HCT116 (cell line): ENCODE data around the gene ARHGAP28. TPM values are rescaled to one million over a fixed set of nuclear protein-coding genes. Genes with fewer than 3 reads are reported as not detected.

Experiments
- ATAC-seq: fragments of 200-7000 bp; cut with Tn5 transposase; 2 replicates; pipeline ENCODE4 v1.9.1; 2020; ENCODE audit warnings: mild to moderate bottlenecking, moderate library complexity
- BruUV-seq: library from RNA; stranded (reverse); fragments of 400-500 nt; replicated peaks from 2 replicates; lab custom pipeline; 2021; lab: Mats Ljungman, UMichigan
- CTCF ChIA-PET: fragments of 300-600 bp; sonication (Branson Sonifier 250); formaldehyde crosslinking; loops from one replicate; lab custom pipeline; 2021; ENCODE audit warnings: antibody characterized with exemption; lab: Charles Lee
- POLR2A ChIA-PET: fragments of 300-600, 350-600 bp; sonication (Branson Sonifier 250); formaldehyde crosslinking; loops from one replicate; lab custom pipeline; 2021; ENCODE audit warnings: antibody characterized with exemption; lab: Charles Lee
- RAD21 ChIA-PET, 2 experiments: fragments of 300-600 bp; sonication (Branson Sonifier 250); formaldehyde crosslinking; loops; one replicate each; lab custom pipeline; 2023; ENCODE audit warnings: low total read pairs in 2 of 2; ENCODE audit not compliant: uncharacterized antibody in 2 of 2, unreplicated experiment in 2 of 2, low non-redundant PET in 1 of 2; lab: Charles Lee
- DNase-seq: peaks from one replicate; pipeline ENCODE4 v3.0.0-alpha.2; 2010; ENCODE audit warnings: low read depth, low spot score
- H2AFZ ChIP-seq: fragments of 200-600 bp; shearing (Covaris generic), sonication (generic); 2 replicates; pipeline ENCODE4 v1.6.1; 2017; ENCODE audit warnings: low read depth, mixed run types, mixed read lengths, antibody characterized with exemption, low read length; ENCODE audit not compliant: poor library complexity, severe bottlenecking
- H3K27ac ChIP-seq: 2 replicates; pipeline ENCODE4 v1.5.1; 2012; ENCODE audit warnings: low read depth, low read length
- H3K27me3 ChIP-seq: fragments of 200-600 bp; sonication (generic); 2 replicates; pipeline ENCODE4 v1.6.1; 2016; ENCODE audit warnings: mixed run types, low read length, mixed read lengths; ENCODE audit not compliant: insufficient read depth
- H3K36me3 ChIP-seq, 2 experiments: fragments of 200-500 bp in 1 of 2; fragments of 200-600 bp in 1 of 2; sonication (Bioruptor generic) in 1 of 2; sonication (generic) in 1 of 2; 2 replicates each; pipeline versions ENCODE4 v1.5.1 to v1.6.1; 2014 to 2016; ENCODE audit warnings: low read length in 2 of 2, inconsistent platforms in 1 of 2, mixed read lengths in 1 of 2, mixed run types in 1 of 2; ENCODE audit not compliant: insufficient read depth in 2 of 2, control insufficient read depth in 1 of 2
- H3K4me1 ChIP-seq, 2 experiments: fragments of 200-600 bp in 1 of 2; sonication (generic) in 1 of 2; 2 replicates each; pipeline versions ENCODE4 v1.5.1 to v1.6.1; 2012 to 2017; ENCODE audit warnings: low read length in 2 of 2, inconsistent platforms in 1 of 2, mild to moderate bottlenecking in 1 of 2, mixed read lengths in 1 of 2, mixed run types in 1 of 2, moderate library complexity in 1 of 2; ENCODE audit not compliant: insufficient read depth in 2 of 2, control insufficient read depth in 1 of 2
- H3K4me2 ChIP-seq: fragments of 200-600 bp; sonication (generic); 2 replicates; pipeline ENCODE4 v1.6.1; 2017; ENCODE audit warnings: mixed run types, low read length, mixed read lengths
- H3K4me3 ChIP-seq, 2 experiments: fragments of 200-600 bp in 1 of 2; sonication (generic) in 1 of 2; replicated peaks in 1 of 2; 2 replicates each; pipeline ENCODE4 v1.5.1; 2011 to 2016; ENCODE audit warnings: low read length in 2 of 2, control low read depth in 1 of 2, low read depth in 1 of 2, mild to moderate bottlenecking in 1 of 2, mixed read lengths in 1 of 2, mixed run types in 1 of 2
- H3K79me2 ChIP-seq: fragments of 200-600 bp; sonication (generic); 2 replicates; pipeline ENCODE4 v1.6.1; 2017; ENCODE audit warnings: mild to moderate bottlenecking, mixed run types, low read length, moderate library complexity, mixed read lengths; ENCODE audit not compliant: insufficient read depth
- H3K9ac ChIP-seq: fragments of 200-600 bp; sonication (generic); 2 replicates; pipeline ENCODE4 v1.6.1; 2016; ENCODE audit warnings: low read length, mixed read lengths
- H3K9me2 ChIP-seq: fragments of 200-600 bp; sonication (generic), shearing (Covaris generic); 2 replicates; pipeline ENCODE4 v1.6.1; 2017; ENCODE audit warnings: mixed run types, mild to moderate bottlenecking, moderate library complexity; ENCODE audit not compliant: insufficient read depth
- H3K9me3 ChIP-seq, 2 experiments: fragments of 200-500 bp in 1 of 2; fragments of 200-600 bp in 1 of 2; sonication (Bioruptor generic) in 1 of 2; sonication (generic) in 1 of 2; 2 replicates each; pipeline ENCODE4 v1.6.1; 2014 to 2017; ENCODE audit warnings: low read length in 2 of 2, mixed read lengths in 2 of 2, inconsistent platforms in 1 of 2, low read depth in 1 of 2, mild to moderate bottlenecking in 1 of 2, mixed run types in 1 of 2, moderate library complexity in 1 of 2; ENCODE audit not compliant: control insufficient read depth in 1 of 2, insufficient read depth in 1 of 2
- H4K20me1 ChIP-seq: fragments of 200-600 bp; sonication (generic), shearing (Covaris generic); 2 replicates; pipeline ENCODE4 v1.6.1; 2017; ENCODE audit warnings: mixed run types, mild to moderate bottlenecking, moderate library complexity; ENCODE audit not compliant: insufficient read depth
- CEBPB ChIP-seq: IDR thresholded peaks from 2 replicates; pipeline ENCODE4 v1.6.1; 2012; ENCODE audit warnings: low read depth
- EGR1 ChIP-seq: IDR thresholded peaks from 2 replicates; pipeline ENCODE4 v1.6.1; 2012; ENCODE audit warnings: low read depth
- ELF1 ChIP-seq: IDR thresholded peaks from 2 replicates; pipeline ENCODE4 v1.6.1; 2012; ENCODE audit warnings: low read depth, borderline replicate concordance
- EZH2 ChIP-seq: fragments of 200-600 bp; sonication (generic); IDR thresholded peaks from 2 replicates; pipeline ENCODE4 v1.6.1; 2017; ENCODE audit warnings: antibody characterized with exemption, mixed run types
- EZH2phosphoT487 ChIP-seq: fragments of 200-600 bp; IDR thresholded peaks from 2 replicates; pipeline ENCODE4 v1.6.1; 2018; ENCODE audit warnings: antibody characterized with exemption, borderline replicate concordance
- FOSL1 ChIP-seq: IDR thresholded peaks from 2 replicates; pipeline ENCODE4 v1.6.1; 2012; ENCODE audit warnings: low read depth
- JUND ChIP-seq: IDR thresholded peaks from 2 replicates; pipeline ENCODE4 v1.6.1; 2012
- POLR2AphosphoS5 ChIP-seq: IDR thresholded peaks from 2 replicates; pipeline ENCODE4 v1.6.1; 2011; ENCODE audit warnings: mild to moderate bottlenecking, low read depth, low read length, moderate library complexity
- SIN3A ChIP-seq: IDR thresholded peaks from 2 replicates; pipeline ENCODE4 v1.6.1; 2012; ENCODE audit warnings: low read depth
- SRF ChIP-seq: IDR thresholded peaks from 2 replicates; pipeline ENCODE4 v1.6.1; 2012; ENCODE audit warnings: low read depth
- TCF7L2 ChIP-seq: IDR thresholded peaks from 2 replicates; pipeline ENCODE4 v1.7.0; 2011; ENCODE audit warnings: borderline replicate concordance, inconsistent platforms; ENCODE audit not compliant: insufficient read depth, insufficient read length; ENCODE audit errors: extremely low read depth
- YY1 ChIP-seq: IDR thresholded peaks from 2 replicates; pipeline ENCODE4 v1.6.1; 2011; ENCODE audit warnings: low read length, low read depth, moderate library complexity, mild to moderate bottlenecking; ENCODE audit not compliant: insufficient replicate concordance; ENCODE audit errors: extremely low read depth
- ZFX ChIP-seq: fragments of 450-650 bp; IDR thresholded peaks from 2 replicates; pipeline ENCODE4 v1.6.1; 2017
- ZNF274 ChIP-seq: fragments of 200-500 bp; sonication (Bioruptor generic); IDR thresholded peaks from 2 replicates; pipeline ENCODE4 v1.6.1; 2014; ENCODE audit warnings: mild to moderate bottlenecking, low read depth, low read length, inconsistent platforms
- intact Hi-C: fragments of 100-400 bp; cut with micrococcal nuclease; formaldehyde crosslinking; loops from 2 replicates; pipeline ENCODE4 v1.10.0; 2022
- total RNA-seq: library from RNA; stranded (reverse); gene quantifications from one replicate; pipeline ENCODE4 v1.2.1, GENCODE V29; 2021; ENCODE audit not compliant: unreplicated experiment
- TF ChIP-seq, protein P1 (sequence below): IDR thresholded peaks from 2 replicates; pipeline ENCODE4 v1.6.1; 2012
- TF ChIP-seq, protein P2 (sequence below): IDR thresholded peaks from 2 replicates; pipeline ENCODE4 v1.6.1; 2011; ENCODE audit warnings: mild to moderate bottlenecking, low read length, moderate library complexity; ENCODE audit not compliant: insufficient replicate concordance; ENCODE audit errors: extremely low read depth
- TF ChIP-seq, protein P3 (sequence below), 3 experiments: fragments of 200-600 bp in 1 of 3; sonication (generic) in 1 of 3; IDR thresholded peaks in 2 of 3; conservative IDR thresholded peaks in 1 of 3; 2 replicates each; pipeline ENCODE4 v1.5.1; 2012 to 2017; ENCODE audit warnings: low read depth in 2 of 3, low read length in 2 of 3, antibody characterized with exemption in 1 of 3, borderline replicate concordance in 1 of 3, control low read depth in 1 of 3, mild to moderate bottlenecking in 1 of 3, mixed read lengths in 1 of 3, mixed run types in 1 of 3, moderate library complexity in 1 of 3; ENCODE audit not compliant: insufficient read depth in 1 of 3
- TF ChIP-seq, protein P4 (sequence below): IDR thresholded peaks from 2 replicates; pipeline ENCODE4 v1.6.1; 2012

ARHGAP28 gene
- total RNA-seq, 1 experiment from 2014 or later: not detected

DNA sequence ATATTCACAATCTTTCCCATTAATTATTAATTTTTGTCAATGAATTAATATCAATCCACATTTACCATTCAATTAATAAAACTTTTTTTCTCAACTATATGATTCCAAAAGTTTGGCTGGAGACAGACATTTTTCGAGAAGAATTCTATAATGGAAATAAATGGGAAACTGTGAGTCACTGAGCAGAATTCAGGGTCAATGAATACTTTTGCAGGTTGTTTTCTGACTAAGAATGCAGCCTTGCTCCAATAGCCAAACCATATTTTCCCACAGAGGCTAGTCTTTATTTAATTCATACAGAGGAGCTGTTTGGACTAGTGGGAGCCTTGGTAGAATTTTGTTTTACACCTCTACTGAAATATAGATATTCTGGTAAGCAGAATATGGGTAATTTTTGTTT is 82.3 kb downstream of the ARHGAP28 start:
- RAD21 ChIA-PET: no interaction called here
- H3K4me3 ChIP-seq: no peak overlapping the region

More for the DNA sequence above, 82.3 kb downstream of the ARHGAP28 start:
- no peaks in the 10 kb centered on the region for H3K79me2 ChIP-seq
- peaks cover 0 to 10% of the 10 kb centered on the region in 2 experiments; a peak in 2 of 4 replicates for H3K9me3 ChIP-seq
- H3K27ac ChIP-seq: no peak overlapping the region
- no peak for DNase-seq
- no peaks in the 10 kb centered on the region for H3K27me3 ChIP-seq
- intact Hi-C loops: no loop called here
- H3K4me1 ChIP-seq: no peaks in the 10 kb centered on the region
- ChIA-PET CTCF (no interaction called here), POLR2A (no interaction called here)
- H3K4me2 ChIP-seq: no peak overlapping the region
- H2AFZ ChIP-seq: no peak overlapping the region
- ATAC-seq: no peak
- BruUV-seq: no TSS peak
- H4K20me1 ChIP-seq: no peaks in the 10 kb centered on the region
- no peaks in the 10 kb centered on the region for H3K9me2 ChIP-seq
- TF ChIP-seq EZH2 (no peak), ZFX (no peak), YY1 (no peak), SRF (no peak), EZH2phosphoT487 (no peak), POLR2AphosphoS5 (no peak), TCF7L2 (no peak), CEBPB (no peak), SIN3A (no peak), EGR1 (no peak), JUND (no peak), FOSL1 (no peak), ELF1 (no peak), ZNF274 (no peak)
- TF ChIP-seq, protein P1, sequence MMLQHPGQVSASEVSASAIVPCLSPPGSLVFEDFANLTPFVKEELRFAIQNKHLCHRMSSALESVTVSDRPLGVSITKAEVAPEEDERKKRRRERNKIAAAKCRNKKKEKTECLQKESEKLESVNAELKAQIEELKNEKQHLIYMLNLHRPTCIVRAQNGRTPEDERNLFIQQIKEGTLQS: no peak
- TF ChIP-seq, protein P2, sequence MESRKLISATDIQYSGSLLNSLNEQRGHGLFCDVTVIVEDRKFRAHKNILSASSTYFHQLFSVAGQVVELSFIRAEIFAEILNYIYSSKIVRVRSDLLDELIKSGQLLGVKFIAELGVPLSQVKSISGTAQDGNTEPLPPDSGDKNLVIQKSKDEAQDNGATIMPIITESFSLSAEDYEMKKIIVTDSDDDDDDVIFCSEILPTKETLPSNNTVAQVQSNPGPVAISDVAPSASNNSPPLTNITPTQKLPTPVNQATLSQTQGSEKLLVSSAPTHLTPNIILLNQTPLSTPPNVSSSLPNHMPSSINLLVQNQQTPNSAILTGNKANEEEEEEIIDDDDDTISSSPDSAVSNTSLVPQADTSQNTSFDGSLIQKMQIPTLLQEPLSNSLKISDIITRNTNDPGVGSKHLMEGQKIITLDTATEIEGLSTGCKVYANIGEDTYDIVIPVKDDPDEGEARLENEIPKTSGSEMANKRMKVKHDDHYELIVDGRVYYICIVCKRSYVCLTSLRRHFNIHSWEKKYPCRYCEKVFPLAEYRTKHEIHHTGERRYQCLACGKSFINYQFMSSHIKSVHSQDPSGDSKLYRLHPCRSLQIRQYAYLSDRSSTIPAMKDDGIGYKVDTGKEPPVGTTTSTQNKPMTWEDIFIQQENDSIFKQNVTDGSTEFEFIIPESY: no peak
- TF ChIP-seq, protein P3, sequence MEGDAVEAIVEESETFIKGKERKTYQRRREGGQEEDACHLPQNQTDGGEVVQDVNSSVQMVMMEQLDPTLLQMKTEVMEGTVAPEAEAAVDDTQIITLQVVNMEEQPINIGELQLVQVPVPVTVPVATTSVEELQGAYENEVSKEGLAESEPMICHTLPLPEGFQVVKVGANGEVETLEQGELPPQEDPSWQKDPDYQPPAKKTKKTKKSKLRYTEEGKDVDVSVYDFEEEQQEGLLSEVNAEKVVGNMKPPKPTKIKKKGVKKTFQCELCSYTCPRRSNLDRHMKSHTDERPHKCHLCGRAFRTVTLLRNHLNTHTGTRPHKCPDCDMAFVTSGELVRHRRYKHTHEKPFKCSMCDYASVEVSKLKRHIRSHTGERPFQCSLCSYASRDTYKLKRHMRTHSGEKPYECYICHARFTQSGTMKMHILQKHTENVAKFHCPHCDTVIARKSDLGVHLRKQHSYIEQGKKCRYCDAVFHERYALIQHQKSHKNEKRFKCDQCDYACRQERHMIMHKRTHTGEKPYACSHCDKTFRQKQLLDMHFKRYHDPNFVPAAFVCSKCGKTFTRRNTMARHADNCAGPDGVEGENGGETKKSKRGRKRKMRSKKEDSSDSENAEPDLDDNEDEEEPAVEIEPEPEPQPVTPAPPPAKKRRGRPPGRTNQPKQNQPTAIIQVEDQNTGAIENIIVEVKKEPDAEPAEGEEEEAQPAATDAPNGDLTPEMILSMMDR (IDR thresholded peaks at IDR 0.05 in 2 of 3, conservative IDR thresholded peaks at IDR 0.05 in 1 of 3; ENCODE audit: borderline replicate concordance in 1 of 3, insufficient read depth in 1 of 3, low read depth in 2 of 3, low read length in 2 of 3): no peak
- TF ChIP-seq, protein P4, sequence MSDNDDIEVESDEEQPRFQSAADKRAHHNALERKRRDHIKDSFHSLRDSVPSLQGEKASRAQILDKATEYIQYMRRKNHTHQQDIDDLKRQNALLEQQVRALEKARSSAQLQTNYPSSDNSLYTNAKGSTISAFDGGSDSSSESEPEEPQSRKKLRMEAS: no peak
- H3K36me3 ChIP-seq: no peaks in the 10 kb centered on the region
- H3K9ac ChIP-seq: no peak overlapping the region
